ENCODE results near the gene TRIM37.

GRCh38 chr17:59108400-59109102 is 1.9 kb upstream of the TRIM37 start:
- TF ChIP-seq MAX (IDR thresholded peaks at IDR 0.05) (no peak), CEBPB (IDR thresholded peaks at IDR 0.05) (no peak), YY1 (IDR thresholded peaks at IDR 0.05; ENCODE audit: low read depth) (no peak), CREB1 (IDR thresholded peaks at IDR 0.05; ENCODE audit: low read depth) (no peak), NFIC (IDR thresholded peaks at IDR 0.05) (no peak), RAD21 (IDR thresholded peaks at IDR 0.05; ENCODE audit: low read depth) (no peak), TEAD4 (IDR thresholded peaks at IDR 0.05) (no peak), ZBTB7A (IDR thresholded peaks at IDR 0.05; ENCODE audit: low read depth) (no peak), EGR1 (IDR thresholded peaks at IDR 0.05) (no peak)

Measured in Ishikawa (cell line).